A549 (cell line): ENCODE results near the gene SAMD8. TPM values are rescaled to one million over a fixed set of nuclear protein-coding genes. Genes with fewer than 3 reads are reported as not detected.

Experiments used
- ATAC-seq, 2 experiments: fragments of 200-7000 bp in 1 of 2; fragments of >200 bp in 1 of 2; cut with Nextera tagmentation in 1 of 2; cut with Tn5 transposase in 1 of 2; 3 replicates each; pipeline versions ENCODE4 v1.8.0 to v1.9.1; 2018 to 2020; ENCODE audit warnings: mild to moderate bottlenecking in 1 of 2, moderate library complexity in 1 of 2
- CTCF ChIA-PET: fragments of 300-600 bp; sonication (Branson Sonifier 250); formaldehyde crosslinking; extraction: SDS; loops from one replicate; lab custom pipeline; 2021; ENCODE audit warnings: antibody characterized with exemption, inconsistent platforms; lab: Yijun Ruan, JAX
- POLR2A ChIA-PET: fragments of 350-600 bp; formaldehyde crosslinking; extraction: SDS; loops from one replicate; lab custom pipeline; 2021; ENCODE audit warnings: antibody characterized with exemption, inconsistent platforms; lab: Yijun Ruan, JAX
- DNase-seq, 2 experiments: peaks; one replicate each; pipeline versions ENCODE4 v3.0.0 to v3.0.0-alpha.2; 2011 to 2016; ENCODE audit warnings: low read depth in 1 of 2, low spot score in 1 of 2
- FAIRE-seq: peaks from 2 replicates; lab custom pipeline; 2011; peaks lifted over from hg19 to GRCh38; lab: Jason Lieb, UNC
- H3K27ac ChIP-seq, 2 experiments: fragments of >200 bp; sonication (Bioruptor Twin); formaldehyde crosslinking; 3 replicates each; pipeline ENCODE4 v1.5.1; 2016 to 2017
- H3K4me1 ChIP-seq: fragments of >200 bp; sonication (Bioruptor Twin); formaldehyde crosslinking; 3 replicates; pipeline ENCODE4 v1.6.1; 2016
- H3K4me2 ChIP-seq: fragments of >200 bp; sonication (Bioruptor Twin); formaldehyde crosslinking; 3 replicates; pipeline ENCODE4 v1.6.1; 2016
- H3K4me3 ChIP-seq: fragments of >200 bp; sonication (Bioruptor Twin); formaldehyde crosslinking; 3 replicates; pipeline ENCODE4 v1.5.1; 2016
- H3K9me3 ChIP-seq: fragments of >200 bp; sonication (Bioruptor Twin); formaldehyde crosslinking; 3 replicates; pipeline ENCODE4 v1.6.1; 2016
- CBX2 ChIP-seq: fragments of 200-600 bp; sonication (generic); IDR thresholded peaks from 2 replicates; pipeline ENCODE4 v1.6.1; 2016; ENCODE audit warnings: low read depth, mild to moderate bottlenecking, borderline replicate concordance
- EHF ChIP-seq: fragments of 250-450 bp; sonication (Bioruptor Pico); IDR thresholded peaks from 2 replicates; pipeline ENCODE4 v1.5.0; 2020; ENCODE audit warnings: mild to moderate bottlenecking
- EHMT2 ChIP-seq: fragments of 200-600 bp; sonication (generic); IDR thresholded peaks from 2 replicates; pipeline ENCODE4 v1.6.1; 2016; ENCODE audit warnings: antibody characterized with exemption, low read depth, mild to moderate bottlenecking, moderate library complexity
- FOSB ChIP-seq: fragments of 250-450 bp; sonication (Bioruptor Pico); IDR thresholded peaks from 2 replicates; pipeline ENCODE4 v1.5.0; 2020; ENCODE audit warnings: mild to moderate bottlenecking, moderate library complexity
- FOSL2 ChIP-seq, 2 experiments: fragments of 450-650 bp in 1 of 2; fragments of >200 bp in 1 of 2; sonication (Bioruptor Twin) in 1 of 2; formaldehyde crosslinking; IDR thresholded peaks; 2 replicates each; pipeline versions ENCODE4 v1.5.0 to v1.6.1; 2016 to 2020; ENCODE audit warnings: mild to moderate bottlenecking in 1 of 2, moderate library complexity in 1 of 2
- FOXS1 ChIP-seq: fragments of 250-450 bp; sonication (Bioruptor Pico); IDR thresholded peaks from 2 replicates; pipeline ENCODE4 v1.5.0; 2020; ENCODE audit warnings: mild to moderate bottlenecking, moderate library complexity
- GATA3 ChIP-seq: IDR thresholded peaks from 2 replicates; pipeline ENCODE4 v1.6.1; 2012; ENCODE audit warnings: borderline replicate concordance
- HDAC2 ChIP-seq: fragments of 200-600 bp; sonication (generic); IDR thresholded peaks from 2 replicates; pipeline ENCODE4 v1.6.1; 2016
- HEYL ChIP-seq: fragments of 250-450 bp; sonication (Bioruptor Pico); IDR thresholded peaks from 2 replicates; pipeline ENCODE4 v1.8.0; 2021; ENCODE audit warnings: mild to moderate bottlenecking, moderate library complexity
- MAX ChIP-seq: IDR thresholded peaks from 2 replicates; pipeline ENCODE4 v1.6.1; 2012
- MAZ ChIP-seq: fragments of 150-350 bp; IDR thresholded peaks from 2 replicates; pipeline ENCODE4 v1.6.1; 2014; ENCODE audit warnings: antibody characterized with exemption, low read depth, low read length, borderline replicate concordance
- MYC ChIP-seq: IDR thresholded peaks from 2 replicates; pipeline ENCODE4 v1.6.1; 2012; ENCODE audit warnings: mild to moderate bottlenecking, inconsistent platforms, low read length, improper control_type of control experiment, borderline replicate concordance
- NPAS2 ChIP-seq: fragments of 250-450 bp; sonication (Bioruptor Pico); IDR thresholded peaks from 2 replicates; pipeline ENCODE4 v1.8.0; 2022; ENCODE audit warnings: mild to moderate bottlenecking, moderate library complexity, borderline replicate concordance
- PHF8 ChIP-seq: fragments of 200-600 bp; sonication (generic); IDR thresholded peaks from 2 replicates; pipeline ENCODE4 v1.6.1; 2016; ENCODE audit warnings: low read depth, mild to moderate bottlenecking, antibody characterized with exemption, moderate library complexity, borderline replicate concordance
- POLR2AphosphoS2 ChIP-seq: conservative IDR thresholded peaks from 2 replicates; pipeline ENCODE4 v1.6.1; 2012; ENCODE audit warnings: low read length, improper control_type of control experiment, inconsistent platforms
- RARB ChIP-seq: fragments of 250-450 bp; sonication (Bioruptor Pico); IDR thresholded peaks from 2 replicates; pipeline ENCODE4 v1.8.0; 2021; ENCODE audit warnings: mild to moderate bottlenecking, moderate library complexity
- RCOR1 ChIP-seq: fragments of 150-350 bp; IDR thresholded peaks from 2 replicates; pipeline ENCODE4 v1.6.1; 2014; ENCODE audit warnings: antibody characterized with exemption, low read length, low read depth
- ZSCAN20 ChIP-seq: fragments of 250-450 bp; sonication (Bioruptor Pico); IDR thresholded peaks from 2 replicates; pipeline ENCODE4 v1.8.0; 2022; ENCODE audit warnings: mild to moderate bottlenecking, moderate library complexity
- WGBS: methylation state at CpG from one replicate; pipeline ENCODE4 v1.1.6; 2017; ENCODE audit errors: missing lambda C conversion rate; 5-methylcytosine and 5-hydroxymethylcytosine counted together
- polyA plus RNA-seq, 4 experiments: library from polyadenylated mRNA; depleted of rRNA in 3 of 4; stranded (reverse); fragments of >200 nt; fragmentation: RNase III in 1 of 4; extraction: RNeasy Plus Mini Kit Qiagen cat#74134 plus additional on column Dnase treatment in 1 of 4; gene quantifications; 2 replicates in 3 of 4; 3 replicates in 1 of 4; pipeline ENCODE4 v1.2.3, GENCODE V29; 2011 to 2017
- TF ChIP-seq, protein P1 (sequence below): fragments of >200 bp; sonication (Bioruptor Twin); formaldehyde crosslinking; IDR thresholded peaks from 3 replicates; pipeline ENCODE4 v1.5.1; 2016
- TF ChIP-seq, protein P2 (sequence below): fragments of >200 bp; sonication (Bioruptor Twin); formaldehyde crosslinking; IDR thresholded peaks from 3 replicates; pipeline ENCODE4 v1.6.1; 2016

SAMD8 gene
- polyA plus RNA-seq, 2 of the 4 experiments (the other 2 are of a cell fraction): 10.9 to 27.9 TPM

GRCh38 chr10:75080554-75080953 lies 30.9 kb upstream of the SAMD8 start (continued):
- TF ChIP-seq PHF8 (no peak), MYC (no peak), MAZ (no peak), RARB (CRISPR knock-in tag) (no peak), FOSB (CRISPR knock-in tag) (no peak), RCOR1 (no peak), HDAC2 (no peak), EHF (CRISPR knock-in tag) (no peak), GATA3 (no peak), FOXS1 (CRISPR knock-in tag) (no peak), EHMT2 (no peak), CBX2 (no peak)
- TF ChIP-seq, protein P1, sequence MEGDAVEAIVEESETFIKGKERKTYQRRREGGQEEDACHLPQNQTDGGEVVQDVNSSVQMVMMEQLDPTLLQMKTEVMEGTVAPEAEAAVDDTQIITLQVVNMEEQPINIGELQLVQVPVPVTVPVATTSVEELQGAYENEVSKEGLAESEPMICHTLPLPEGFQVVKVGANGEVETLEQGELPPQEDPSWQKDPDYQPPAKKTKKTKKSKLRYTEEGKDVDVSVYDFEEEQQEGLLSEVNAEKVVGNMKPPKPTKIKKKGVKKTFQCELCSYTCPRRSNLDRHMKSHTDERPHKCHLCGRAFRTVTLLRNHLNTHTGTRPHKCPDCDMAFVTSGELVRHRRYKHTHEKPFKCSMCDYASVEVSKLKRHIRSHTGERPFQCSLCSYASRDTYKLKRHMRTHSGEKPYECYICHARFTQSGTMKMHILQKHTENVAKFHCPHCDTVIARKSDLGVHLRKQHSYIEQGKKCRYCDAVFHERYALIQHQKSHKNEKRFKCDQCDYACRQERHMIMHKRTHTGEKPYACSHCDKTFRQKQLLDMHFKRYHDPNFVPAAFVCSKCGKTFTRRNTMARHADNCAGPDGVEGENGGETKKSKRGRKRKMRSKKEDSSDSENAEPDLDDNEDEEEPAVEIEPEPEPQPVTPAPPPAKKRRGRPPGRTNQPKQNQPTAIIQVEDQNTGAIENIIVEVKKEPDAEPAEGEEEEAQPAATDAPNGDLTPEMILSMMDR: no peak
- TF ChIP-seq, all 56 proteins: peak for 0

- DNase-seq (no peak), FAIRE-seq (no peak), ATAC-seq (no peak)
- ChIA-PET POLR2A (no interaction called here), CTCF (interaction anchor here (1.1 kb wide), 1 partner anchor 19 kb away, joined by 4 read pairs; no protein-coding TSS in a partner anchor)
- H3K27ac ChIP-seq: no peak overlapping the region
- WGBS: 76% methylated on average over 5 of the region's 5 CpGs
- H3K9me3 ChIP-seq: no peaks in the 10 kb centered on the region
- no peak overlapping the region for H3K4me2 ChIP-seq
- no peak for TF ChIP-seq PHF8
- no peak for TF ChIP-seq POLR2AphosphoS2
- no peak for TF ChIP-seq RARB (CRISPR knock-in tag)
- TF ChIP-seq NPAS2: no peak
- no peak for TF ChIP-seq ZSCAN20
- TF ChIP-seq HEYL (CRISPR knock-in tag): no peak
- no peak overlapping the region for H3K4me3 ChIP-seq
- H3K4me1 ChIP-seq: no peaks in the 10 kb centered on the region
Measured at GRCh38 chr10:75081379-75081778, 30.1 kb upstream of the SAMD8 start.

- H3K4me3 ChIP-seq: no peak overlapping the region
- H3K4me1 ChIP-seq: no peaks in the 10 kb centered on the region
- H3K27ac ChIP-seq: no peak overlapping the region
- no peak for DNase-seq
- FAIRE-seq: no peak
- no peak overlapping the region for H3K4me2 ChIP-seq
- H3K9me3 ChIP-seq: no peaks in the 10 kb centered on the region
- ChIA-PET CTCF (interaction anchor here (1.5 kb wide), 1 partner anchor 16 kb away, joined by 3 read pairs; no protein-coding TSS in a partner anchor), POLR2A (no interaction called here)
- ATAC-seq: no peak
- WGBS: 81% methylated on average over 10 of the region's 10 CpGs
- TF ChIP-seq, protein P2, sequence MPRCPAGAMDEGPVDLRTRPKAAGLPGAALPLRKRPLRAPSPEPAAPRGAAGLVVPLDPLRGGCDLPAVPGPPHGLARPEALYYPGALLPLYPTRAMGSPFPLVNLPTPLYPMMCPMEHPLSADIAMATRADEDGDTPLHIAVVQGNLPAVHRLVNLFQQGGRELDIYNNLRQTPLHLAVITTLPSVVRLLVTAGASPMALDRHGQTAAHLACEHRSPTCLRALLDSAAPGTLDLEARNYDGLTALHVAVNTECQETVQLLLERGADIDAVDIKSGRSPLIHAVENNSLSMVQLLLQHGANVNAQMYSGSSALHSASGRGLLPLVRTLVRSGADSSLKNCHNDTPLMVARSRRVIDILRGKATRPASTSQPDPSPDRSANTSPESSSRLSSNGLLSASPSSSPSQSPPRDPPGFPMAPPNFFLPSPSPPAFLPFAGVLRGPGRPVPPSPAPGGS: no peak
- TF ChIP-seq FOSL2 (IDR thresholded peaks at IDR 0.05): no peak
- no peak for TF ChIP-seq FOSL2 (CRISPR knock-in tag; IDR thresholded peaks at IDR 0.05)
- TF ChIP-seq FOXS1 (CRISPR knock-in tag): no peak
- no peak for TF ChIP-seq MAX
- no peak for TF ChIP-seq GATA3
Measured at GRCh38 chr10:75083972-75084833, 27.3 kb upstream of the SAMD8 start.
